GM21825 (cell line): ENCODE data around the gene LARP1.
A peak's percentile ranks its signal among the peaks of the same experiment; 100 is the strongest.

Source experiments
- ATAC-seq: cut with Tn5 transposase; IDR thresholded peaks from one replicate; pipeline ENCODE4 v1.9.1; 2021; ENCODE audit warnings: mild to moderate bottlenecking, moderate library complexity; ENCODE audit not compliant: unreplicated experiment

LARP1 gene

GRCh38 chr5:154850255-154851062 is 95.3 kb downstream of the LARP1 start, which contains the start of gene FAXDC2:
Gene FAXDC2, minus strand, starts transcription at chr5:154850603. Its CDS starts 12,425 bp downstream, at chr5:154838178.
- ATAC-seq, result no peak

GRCh38 chr5:154851351-154851750 is 96.2 kb downstream of the LARP1 start:
- no peak for ATAC-seq

GRCh38 chr5:154857530-154858296 is 102.5 kb downstream of the LARP1 start:
- peak; percentile 62 for ATAC-seq

- peak; percentile 73 for ATAC-seq
These were observed 103.3 kb downstream of the LARP1 start, which contains the start of gene CNOT8 for GRCh38 chr5:154858297-154858971. Gene CNOT8, plus strand, starts transcription at chr5:154858627. Its CDS starts 4,652 bp downstream, at chr5:154863279.

- peak; percentile 13 for ATAC-seq
These were observed 104.0 kb downstream of the LARP1 start for GRCh38 chr5:154858972-154859871.

- ATAC-seq, result no peak
These were observed 104.9 kb downstream of the LARP1 start for GRCh38 chr5:154860123-154860522.

- ATAC-seq, result no peak
These were observed 105.6 kb downstream of the LARP1 start for GRCh38 chr5:154860765-154861164.

- ATAC-seq, result no peak
These were observed 106.8 kb downstream of the LARP1 start for GRCh38 chr5:154861946-154862345.

- ATAC-seq, result no peak
These were observed 107.6 kb downstream of the LARP1 start for GRCh38 chr5:154862766-154863165.

- ATAC-seq, result no peak
These were observed 108.3 kb downstream of the LARP1 start for GRCh38 chr5:154863291-154864080.

- ATAC-seq, result no peak
These were observed 110.4 kb downstream of the LARP1 start for GRCh38 chr5:154865466-154866184.

GRCh38 chr5:154866841-154867240 is 111.7 kb downstream of the LARP1 start:
- no peak for ATAC-seq
